ENCODE measurements around the gene TPT1.
"Not testable (repeated sequence)": the region's sequence is repeated elsewhere in the genome, so short reads cannot be mapped to it uniquely, and the experiment has no call there.

- TF ChIP-seq CTCF, POLR2A, EP300 (IDR thresholded peaks at IDR 0.05): not testable (repeated sequence)
These were observed 39.7 kb upstream of the TPT1 start for GRCh38 chr13:45380708-45381107.

All from ovary (tissue), 3 donors.